Calu3 (cell line): ENCODE measurements around the gene TRPM4. TPM values are rescaled to one million over a fixed set of nuclear protein-coding genes. Genes with fewer than 3 reads are reported as not detected.

Experiments
- BruUV-seq: library from RNA; stranded (reverse); fragments of 400-500 nt; replicated peaks from 2 replicates; lab custom pipeline; 2021; lab: Mats Ljungman, UMichigan
- CTCF ChIA-PET: fragments of 300-600 bp; sonication (Branson Sonifier 250); formaldehyde crosslinking; loops from one replicate; lab custom pipeline; 2022; ENCODE audit warnings: antibody characterized with exemption; lab: Charles Lee
- DNase-seq: peaks from one replicate; pipeline ENCODE4 v3.0.0; 2022
- H3K27ac Mint-ChIP-seq: one replicate; pipeline ENCODE4 v1.8.0; 2022; ENCODE audit warnings: mixed read lengths; ENCODE audit not compliant: unreplicated experiment
- H3K27me3 Mint-ChIP-seq: one replicate; pipeline ENCODE4 v1.8.0; 2022; ENCODE audit warnings: mixed read lengths; ENCODE audit not compliant: unreplicated experiment
- H3K36me3 Mint-ChIP-seq: one replicate; pipeline ENCODE4 v1.8.0; 2022; ENCODE audit warnings: mild to moderate bottlenecking, moderate library complexity, mixed read lengths; ENCODE audit not compliant: insufficient read depth, unreplicated experiment
- H3K4me1 Mint-ChIP-seq: one replicate; pipeline ENCODE4 v1.8.0; 2022; ENCODE audit warnings: mild to moderate bottlenecking, low read depth, mixed read lengths; ENCODE audit not compliant: unreplicated experiment
- H3K4me3 Mint-ChIP-seq: one replicate; pipeline ENCODE4 v1.8.0; 2022; ENCODE audit warnings: mild to moderate bottlenecking, low read depth, moderate library complexity, mixed read lengths; ENCODE audit not compliant: unreplicated experiment
- H3K9me3 Mint-ChIP-seq: one replicate; pipeline ENCODE4 v1.8.0; 2022; ENCODE audit warnings: low read depth, mixed read lengths; ENCODE audit not compliant: unreplicated experiment
- intact Hi-C: fragments of 100-400 bp; cut with micrococcal nuclease; formaldehyde crosslinking; loops from one replicate; pipeline ENCODE4 v1.10.0; 2022; ENCODE audit not compliant: unreplicated experiment
- total RNA-seq: library from RNA; stranded (reverse); gene quantifications from 2 replicates; pipeline ENCODE4 v1.2.3, GENCODE V29; 2022
- TF ChIP-seq, protein P1 (sequence below): fragments of 200-600 bp; IDR thresholded peaks from one replicate; pipeline ENCODE4 v1.8.0; 2022; ENCODE audit warnings: antibody characterized with exemption; ENCODE audit not compliant: unreplicated experiment

Gene TRPM4
- total RNA-seq, 1 experiment from 2014 or later: 70.0 TPM

DNA sequence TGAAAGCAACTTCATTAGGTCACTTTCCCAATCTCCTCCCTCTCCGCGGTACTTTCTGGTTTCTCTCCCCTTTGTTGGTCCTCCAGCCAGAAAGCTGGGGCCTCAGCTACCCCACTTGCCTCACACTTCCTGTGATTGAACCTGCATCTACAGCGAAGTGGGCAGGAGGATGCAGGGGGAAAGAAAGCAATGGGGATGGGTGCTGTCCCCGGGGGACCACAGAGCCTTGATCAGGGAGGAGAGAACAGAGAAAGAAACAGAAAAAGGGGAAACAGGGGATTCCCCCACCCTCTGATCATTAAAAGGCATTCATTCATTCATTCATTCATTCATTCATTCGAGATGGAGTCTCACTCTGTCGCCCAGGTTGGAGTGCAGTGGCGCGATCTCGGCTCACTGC is 74.2 kb downstream of the TRPM4 start:
- DNase-seq: no peak
- Mint-ChIP-seq H3K4me3 (no peak overlapping the region), H3K27ac (no peak overlapping the region), H3K27me3 (peaks cover 19% of the 10 kb centered on the region), H3K36me3 (no peaks in the 10 kb centered on the region), H3K9me3 (no peaks in the 10 kb centered on the region), H3K4me1 (no peaks in the 10 kb centered on the region)
- TF ChIP-seq, protein P1, sequence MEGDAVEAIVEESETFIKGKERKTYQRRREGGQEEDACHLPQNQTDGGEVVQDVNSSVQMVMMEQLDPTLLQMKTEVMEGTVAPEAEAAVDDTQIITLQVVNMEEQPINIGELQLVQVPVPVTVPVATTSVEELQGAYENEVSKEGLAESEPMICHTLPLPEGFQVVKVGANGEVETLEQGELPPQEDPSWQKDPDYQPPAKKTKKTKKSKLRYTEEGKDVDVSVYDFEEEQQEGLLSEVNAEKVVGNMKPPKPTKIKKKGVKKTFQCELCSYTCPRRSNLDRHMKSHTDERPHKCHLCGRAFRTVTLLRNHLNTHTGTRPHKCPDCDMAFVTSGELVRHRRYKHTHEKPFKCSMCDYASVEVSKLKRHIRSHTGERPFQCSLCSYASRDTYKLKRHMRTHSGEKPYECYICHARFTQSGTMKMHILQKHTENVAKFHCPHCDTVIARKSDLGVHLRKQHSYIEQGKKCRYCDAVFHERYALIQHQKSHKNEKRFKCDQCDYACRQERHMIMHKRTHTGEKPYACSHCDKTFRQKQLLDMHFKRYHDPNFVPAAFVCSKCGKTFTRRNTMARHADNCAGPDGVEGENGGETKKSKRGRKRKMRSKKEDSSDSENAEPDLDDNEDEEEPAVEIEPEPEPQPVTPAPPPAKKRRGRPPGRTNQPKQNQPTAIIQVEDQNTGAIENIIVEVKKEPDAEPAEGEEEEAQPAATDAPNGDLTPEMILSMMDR: no peak
- no TSS peak for BruUV-seq
- intact Hi-C loops: no loop called here
- CTCF ChIA-PET: no interaction called here

DNA sequence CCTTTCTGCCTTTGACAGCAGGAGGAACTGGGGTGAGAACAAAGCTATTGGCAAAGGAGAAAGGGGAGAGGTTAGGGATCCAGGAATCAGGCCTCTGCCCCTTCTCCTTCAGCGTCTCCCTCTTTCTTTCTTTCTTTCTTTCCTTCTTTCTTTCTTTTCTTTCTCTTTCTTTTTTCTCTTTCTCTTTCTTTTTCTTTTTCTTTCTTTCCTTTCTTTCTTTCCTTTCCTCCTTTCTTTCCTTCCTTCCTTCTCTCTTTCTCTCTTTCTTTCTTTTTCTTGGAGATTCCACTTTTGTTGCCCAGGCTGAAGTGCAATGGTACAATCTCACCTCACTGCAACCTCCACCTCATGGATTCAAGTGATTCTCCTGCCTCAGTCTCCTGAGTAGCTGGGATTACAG is 75.6 kb downstream of the TRPM4 start:
- TF ChIP-seq, protein P1: no peak
- intact Hi-C loops: no loop called here
- no peak overlapping the region for H3K27ac Mint-ChIP-seq
- DNase-seq: no peak
- no peak overlapping the region for H3K4me3 Mint-ChIP-seq
- no TSS peak for BruUV-seq
- H3K9me3 Mint-ChIP-seq: no peaks in the 10 kb centered on the region
- no peaks in the 10 kb centered on the region for H3K36me3 Mint-ChIP-seq
- H3K4me1 Mint-ChIP-seq: no peaks in the 10 kb centered on the region
- H3K27me3 Mint-ChIP-seq: peaks cover 19% of the 10 kb centered on the region
- CTCF ChIA-PET: interaction anchor here (0.7 to 0.9 kb wide), 2 partner anchors 207 to 350 kb away, joined by 3 to 6 read pairs; no protein-coding TSS in a partner anchor

DNA sequence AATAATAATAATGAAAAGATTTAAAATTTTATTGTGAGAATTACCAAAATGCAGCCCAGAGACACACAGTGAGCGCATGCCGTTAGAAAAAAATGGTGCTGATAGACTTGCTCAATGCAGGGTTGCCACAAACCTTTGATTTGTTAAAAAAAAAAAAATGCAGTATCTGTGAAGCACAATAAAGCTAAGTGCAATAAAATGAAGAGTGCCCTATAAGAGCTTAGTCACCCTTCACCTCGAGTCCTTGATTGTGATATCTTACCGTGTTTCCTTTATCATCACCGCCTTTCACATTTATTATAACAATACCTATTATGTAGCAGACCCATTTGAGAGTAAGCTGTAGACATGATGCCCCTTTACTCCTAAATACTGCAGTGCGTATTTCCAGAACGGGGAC is 84.2 kb downstream of the TRPM4 start:
- H3K27ac Mint-ChIP-seq: no peak overlapping the region
- H3K36me3 Mint-ChIP-seq: no peaks in the 10 kb centered on the region
- no peak for DNase-seq
- CTCF ChIA-PET: no interaction called here
- intact Hi-C loops: no loop called here
- H3K4me3 Mint-ChIP-seq: no peak overlapping the region
- no TSS peak for BruUV-seq
- no peaks in the 10 kb centered on the region for H3K9me3 Mint-ChIP-seq
- TF ChIP-seq, protein P1: no peak
- H3K4me1 Mint-ChIP-seq: no peaks in the 10 kb centered on the region
- H3K27me3 Mint-ChIP-seq: no peaks in the 10 kb centered on the region

- intact Hi-C loops: no loop called here
- H3K9me3 Mint-ChIP-seq: no peaks in the 10 kb centered on the region
- DNase-seq: no peak
- no peaks in the 10 kb centered on the region for H3K4me1 Mint-ChIP-seq
- no peak overlapping the region for H3K27ac Mint-ChIP-seq
- TF ChIP-seq, protein P1: no peak
- no peak overlapping the region for H3K4me3 Mint-ChIP-seq
- BruUV-seq: no TSS peak
- CTCF ChIA-PET: interaction anchor here (0.6 kb wide), 1 partner anchor 88 kb away, joined by 4 read pairs; the partner anchor contains the start of gene HRC
- no peaks in the 10 kb centered on the region for H3K27me3 Mint-ChIP-seq
- no peaks in the 10 kb centered on the region for H3K36me3 Mint-ChIP-seq
Measured at GRCh38 chr19:49243129-49243528, 85.5 kb downstream of the TRPM4 start.
